ENCODE measurements around the gene LZTS2. TPM values are rescaled to one million over a fixed set of nuclear protein-coding genes. Genes with fewer than 3 reads are reported as not detected.

The LZTS2 gene
- total and polyA plus RNA-seq, 10 of the 15 experiments (the other 5 are each of a cell fraction or from before 2014, with no cell fraction given): 0.08 to 13.4 (median 7.2) TPM

DNA sequence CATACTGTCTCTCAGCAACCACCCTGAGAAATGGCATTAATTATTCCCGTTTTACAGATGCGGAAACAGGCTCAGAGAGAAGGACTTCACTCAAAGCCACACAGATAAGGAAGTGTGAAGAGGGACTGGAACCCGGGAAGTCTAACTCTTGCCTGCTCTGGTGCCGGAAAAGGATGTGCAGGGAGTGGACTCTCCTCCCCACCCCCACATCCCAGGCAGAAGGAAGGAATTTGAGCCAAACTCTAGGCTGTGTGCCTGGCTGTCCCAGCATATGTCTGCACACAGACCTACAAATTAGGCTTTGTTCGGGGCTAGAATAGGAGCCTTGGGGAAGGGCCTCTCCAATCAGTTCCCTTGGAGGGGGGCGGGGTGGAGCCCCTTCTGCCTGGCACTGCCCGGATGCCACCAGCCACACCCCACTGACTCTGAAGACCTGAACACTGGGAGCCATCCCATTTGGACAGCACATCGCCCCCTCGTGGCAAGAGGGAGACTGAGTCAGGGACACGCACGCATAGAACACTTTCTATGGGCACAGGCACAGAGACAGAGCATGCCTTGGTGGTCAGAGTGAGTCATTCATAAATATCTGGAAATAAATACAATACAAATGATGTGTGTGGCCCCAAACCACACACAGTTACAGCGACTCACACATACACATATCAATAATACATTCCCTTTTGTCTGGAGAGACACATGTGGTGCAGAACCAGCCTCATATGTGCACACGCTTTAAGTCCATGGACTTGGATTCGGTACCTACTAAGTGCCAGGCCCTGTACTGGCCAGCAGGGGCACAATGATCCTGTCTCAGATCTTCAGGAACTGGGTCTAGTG, 13.1 kb downstream of the LZTS2 start:
- Histone ChIP-seq H3K4me1 (ENCODE audit: control insufficient read depth, insufficient read depth, low read length) (peaks cover 3% of the 10 kb centered on the region; the same call in 1 of the 2 replicates), H4K20me1 (ENCODE audit: control insufficient read depth, insufficient read depth) (no peaks in the 10 kb centered on the region), H3K9ac (ENCODE audit: control insufficient read depth, insufficient read depth, low read length) (no peak overlapping the region), H3K27ac (ENCODE audit: control insufficient read depth, insufficient read depth) (no peak overlapping the region), H3K4me3 (no peak overlapping the region), H2AFZ (ENCODE audit: control insufficient read depth, low read depth, low read length) (no peak overlapping the region), H3K36me3 (ENCODE audit: control insufficient read depth in 2 of 2, insufficient read depth in 2 of 2, low read length in 1 of 2) (no peaks in the 10 kb centered on the region), H3K4me2 (ENCODE audit: control insufficient read depth, insufficient read depth) (no peak overlapping the region), H3K79me2 (ENCODE audit: control insufficient read depth, insufficient read depth, low read length) (no peaks in the 10 kb centered on the region), H3K9me3 (replicated peaks; ENCODE audit: control insufficient read depth, insufficient read depth, low read length) (no peaks in the 10 kb centered on the region), H3K27me3 (replicated peaks in 1 of 2; ENCODE audit: control insufficient read depth in 2 of 2, insufficient read depth in 2 of 2, low read length in 1 of 2) (peaks cover 3 to 8% of the 10 kb centered on the region in 2 experiments)
- DNase-seq (ENCODE audit: low read depth, low spot score) (peak; percentile 61), FAIRE-seq (peak; percentile 83), ATAC-seq (peak; percentile 91)
- ChIA-PET POLR2A (no interaction called here), SMC1A (ENCODE audit: uncharacterized antibody, unreplicated experiment) (interaction anchor here (1.6 kb wide), 1 partner anchor 14 kb away, joined by 6 read pairs; no protein-coding TSS in a partner anchor), CTCF (interaction anchor here (1.1 to 2.2 kb wide), 5 partner anchors 10 to 99 kb away, joined by 3 to 8 read pairs (median 5); partner anchors contain the start of gene LZTS2), RAD21 (ENCODE audit: unreplicated experiment) (interaction anchor here (1.1 kb wide), 1 partner anchor 14 kb away, joined by 3 read pairs; no protein-coding TSS in a partner anchor)
- intact Hi-C loops (cut with micrococcal nuclease; ENCODE audit: unreplicated experiment) (loop anchor here (1.0 kb wide), 1 partner anchor 13 kb away; the partner anchor contains the start of gene LZTS2), in situ Hi-C loops (cut with MboI) (no loop called here)
- no TSS peak for BruUV-seq (replicated peaks)
- 13% methylated on average over 14 of the region's 14 CpGs for WGBS (ENCODE audit: insufficient coverage, insufficient replicate concordance, low lambda C conversion rate, missing lambda C conversion rate)
- no peak for TF ChIP-seq ZNF384 (IDR thresholded peaks at IDR 0.05; ENCODE audit: borderline replicate concordance, low read depth, low read length)
- peak; percentile 60 to 85; a peak in 2 of 4 replicates for TF ChIP-seq IKZF2 (IDR thresholded peaks at IDR 0.05)
- TF ChIP-seq TBL1XR1 (IDR thresholded peaks at IDR 0.05; ENCODE audit: low read depth, low read length): no peak
- no peak for TF ChIP-seq NFIC (IDR thresholded peaks at IDR 0.05; ENCODE audit: low read depth, low read length)
- TF ChIP-seq SMARCA5 (IDR thresholded peaks at IDR 0.05): peak; percentile 79
- peak; percentile 47 for TF ChIP-seq ATF7 (IDR thresholded peaks at IDR 0.05; ENCODE audit: low read depth)
- TF ChIP-seq BHLHE40 (IDR thresholded peaks at IDR 0.05; ENCODE audit: borderline replicate concordance in 1 of 2, low read depth in 2 of 2, low read length in 1 of 2): peak; percentile 67 to 70; a peak in 3 of 4 replicates
- peak; percentile 49; the same call in 1 of the 2 replicates for TF ChIP-seq GATAD2B (conservative IDR thresholded peaks at IDR 0.05; ENCODE audit: low read depth)
- TF ChIP-seq DPF2 (IDR thresholded peaks at IDR 0.05): peak; percentile 59
- TF ChIP-seq NBN (IDR thresholded peaks at IDR 0.05): 0 out of 2 replicates have a peak, but pooled peaks have one; percentile 49
- TF ChIP-seq, protein P1, sequence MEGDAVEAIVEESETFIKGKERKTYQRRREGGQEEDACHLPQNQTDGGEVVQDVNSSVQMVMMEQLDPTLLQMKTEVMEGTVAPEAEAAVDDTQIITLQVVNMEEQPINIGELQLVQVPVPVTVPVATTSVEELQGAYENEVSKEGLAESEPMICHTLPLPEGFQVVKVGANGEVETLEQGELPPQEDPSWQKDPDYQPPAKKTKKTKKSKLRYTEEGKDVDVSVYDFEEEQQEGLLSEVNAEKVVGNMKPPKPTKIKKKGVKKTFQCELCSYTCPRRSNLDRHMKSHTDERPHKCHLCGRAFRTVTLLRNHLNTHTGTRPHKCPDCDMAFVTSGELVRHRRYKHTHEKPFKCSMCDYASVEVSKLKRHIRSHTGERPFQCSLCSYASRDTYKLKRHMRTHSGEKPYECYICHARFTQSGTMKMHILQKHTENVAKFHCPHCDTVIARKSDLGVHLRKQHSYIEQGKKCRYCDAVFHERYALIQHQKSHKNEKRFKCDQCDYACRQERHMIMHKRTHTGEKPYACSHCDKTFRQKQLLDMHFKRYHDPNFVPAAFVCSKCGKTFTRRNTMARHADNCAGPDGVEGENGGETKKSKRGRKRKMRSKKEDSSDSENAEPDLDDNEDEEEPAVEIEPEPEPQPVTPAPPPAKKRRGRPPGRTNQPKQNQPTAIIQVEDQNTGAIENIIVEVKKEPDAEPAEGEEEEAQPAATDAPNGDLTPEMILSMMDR (IDR thresholded peaks at IDR 0.05 in 2 of 3, conservative IDR thresholded peaks at IDR 0.05 in 1 of 3; ENCODE audit: control insufficient read depth in 2 of 3, extremely low read depth in 1 of 3, insufficient read depth in 1 of 3, low read depth in 3 of 3, low read length in 3 of 3): peak; percentile 82 to 96 (median 92); a peak in 5 of 6 replicates
- peak; percentile 54; the same call in 1 of the 2 replicates for TF ChIP-seq SMC3 (IDR thresholded peaks at IDR 0.05; ENCODE audit: borderline replicate concordance, low read length)
- TF ChIP-seq RAD21 (IDR thresholded peaks at IDR 0.05; ENCODE audit: insufficient read depth, low read depth, low read length): peak; percentile 65
- TF ChIP-seq EED (IDR thresholded peaks at IDR 0.05; ENCODE audit: low read depth): 0 out of 2 replicates have a peak, but pooled peaks have one; percentile 26
- TF ChIP-seq RFX5 (IDR thresholded peaks at IDR 0.05; ENCODE audit: low read depth, low read length): no peak
- TF ChIP-seq, protein P2, sequence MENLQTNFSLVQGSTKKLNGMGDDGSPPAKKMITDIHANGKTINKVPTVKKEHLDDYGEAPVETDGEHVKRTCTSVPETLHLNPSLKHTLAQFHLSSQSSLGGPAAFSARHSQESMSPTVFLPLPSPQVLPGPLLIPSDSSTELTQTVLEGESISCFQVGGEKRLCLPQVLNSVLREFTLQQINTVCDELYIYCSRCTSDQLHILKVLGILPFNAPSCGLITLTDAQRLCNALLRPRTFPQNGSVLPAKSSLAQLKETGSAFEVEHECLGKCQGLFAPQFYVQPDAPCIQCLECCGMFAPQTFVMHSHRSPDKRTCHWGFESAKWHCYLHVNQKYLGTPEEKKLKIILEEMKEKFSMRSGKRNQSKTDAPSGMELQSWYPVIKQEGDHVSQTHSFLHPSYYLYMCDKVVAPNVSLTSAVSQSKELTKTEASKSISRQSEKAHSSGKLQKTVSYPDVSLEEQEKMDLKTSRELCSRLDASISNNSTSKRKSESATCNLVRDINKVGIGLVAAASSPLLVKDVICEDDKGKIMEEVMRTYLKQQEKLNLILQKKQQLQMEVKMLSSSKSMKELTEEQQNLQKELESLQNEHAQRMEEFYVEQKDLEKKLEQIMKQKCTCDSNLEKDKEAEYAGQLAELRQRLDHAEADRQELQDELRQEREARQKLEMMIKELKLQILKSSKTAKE (IDR thresholded peaks at IDR 0.05; ENCODE audit: low read depth, poor library complexity, severe bottlenecking): peak; percentile 45
- TF ChIP-seq, protein P3, sequence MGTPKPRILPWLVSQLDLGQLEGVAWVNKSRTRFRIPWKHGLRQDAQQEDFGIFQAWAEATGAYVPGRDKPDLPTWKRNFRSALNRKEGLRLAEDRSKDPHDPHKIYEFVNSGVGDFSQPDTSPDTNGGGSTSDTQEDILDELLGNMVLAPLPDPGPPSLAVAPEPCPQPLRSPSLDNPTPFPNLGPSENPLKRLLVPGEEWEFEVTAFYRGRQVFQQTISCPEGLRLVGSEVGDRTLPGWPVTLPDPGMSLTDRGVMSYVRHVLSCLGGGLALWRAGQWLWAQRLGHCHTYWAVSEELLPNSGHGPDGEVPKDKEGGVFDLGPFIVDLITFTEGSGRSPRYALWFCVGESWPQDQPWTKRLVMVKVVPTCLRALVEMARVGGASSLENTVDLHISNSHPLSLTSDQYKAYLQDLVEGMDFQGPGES (IDR thresholded peaks at IDR 0.05): no peak
- TF ChIP-seq, protein P4, sequence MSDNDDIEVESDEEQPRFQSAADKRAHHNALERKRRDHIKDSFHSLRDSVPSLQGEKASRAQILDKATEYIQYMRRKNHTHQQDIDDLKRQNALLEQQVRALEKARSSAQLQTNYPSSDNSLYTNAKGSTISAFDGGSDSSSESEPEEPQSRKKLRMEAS (IDR thresholded peaks at IDR 0.05; ENCODE audit: low read depth, low read length): peak; percentile 16; the same call in 1 of the 2 replicates
